HG03103 (cell line): Measurements from ENCODE around the gene HOXA7.

ENCODE experiments used
- ATAC-seq: cut with Tn5 transposase; IDR thresholded peaks from one replicate; pipeline ENCODE4 v1.9.1; 2021; ENCODE audit warnings: low read depth; ENCODE audit not compliant: unreplicated experiment

HOXA7 gene

GRCh38 chr7:27161214-27161720, 4.8 kb upstream of the HOXA7 start:
- ATAC-seq, result no peak

- ATAC-seq, result no peak
Observed at GRCh38 chr7:27160546-27161213, 4.2 kb upstream of the HOXA7 start.

- no peak for ATAC-seq
Observed at GRCh38 chr7:27160145-27160545, 3.7 kb upstream of the HOXA7 start.

- no peak for ATAC-seq
Observed at GRCh38 chr7:27159266-27160144, 3.0 kb upstream of the HOXA7 start.

- ATAC-seq, result no peak
Observed at GRCh38 chr7:27158436-27159265, 2.2 kb upstream of the HOXA7 start.

- no peak for ATAC-seq
Observed at GRCh38 chr7:27157702-27158431, 1.4 kb upstream of the HOXA7 start.

GRCh38 chr7:27156916-27157701, 634 bp upstream of the HOXA7 start:
- ATAC-seq, result no peak

- no peak for ATAC-seq
Observed at GRCh38 chr7:27155816-27156507, 513 bp downstream of the HOXA7 start.

GRCh38 chr7:27154901-27155815, 1.3 kb downstream of the HOXA7 start:
- ATAC-seq, result no peak

GRCh38 chr7:27154369-27154768, 2.1 kb downstream of the HOXA7 start:
- no peak for ATAC-seq

- ATAC-seq, result no peak
Observed at GRCh38 chr7:27153526-27153925, 2.9 kb downstream of the HOXA7 start.

GRCh38 chr7:27152816-27153442, 3.5 kb downstream of the HOXA7 start:
- ATAC-seq, result no peak

GRCh38 chr7:27151931-27152815, 4.3 kb downstream of the HOXA7 start, which contains the start of gene HOXA3:
TSS of gene HOXA3 (minus strand) at chr7:27152583. CDS start at chr7:27110640, 41,943 bp downstream.
- ATAC-seq, result no peak

- no peak for ATAC-seq
Observed at GRCh38 chr7:27151341-27151930, 5.0 kb downstream of the HOXA7 start.

- ATAC-seq, result peak; percentile 68
Observed at GRCh38 chr7:27150568-27151340, 5.7 kb downstream of the HOXA7 start.
